ENCODE data around the gene RCCD1. TPM values are rescaled to one million over a fixed set of nuclear protein-coding genes. Genes with fewer than 3 reads are reported as not detected.

RCCD1 gene
- total RNA-seq, 2 donors from 2014 or later = 19.8 to 20.9 TPM

- no peaks in the 10 kb centered on the region for H3K27me3 Mint-ChIP-seq (ENCODE audit: insufficient read depth)
- Histone ChIP-seq H3K9me3 (ENCODE audit: control insufficient read depth, low read length) (no peaks in the 10 kb centered on the region), H3K27ac (ENCODE audit: low read depth, low read length) (no peak overlapping the region), H3K4me3 (ENCODE audit: low read length) (no peak overlapping the region), H3K4me1 (ENCODE audit: control insufficient read depth, insufficient read depth, low read length) (peaks cover 3% of the 10 kb centered on the region), H3K9ac (ENCODE audit: extremely low read depth, low read length, poor library complexity, severe bottlenecking) (no peak overlapping the region), H3K27me3 (ENCODE audit: control insufficient read depth, insufficient read depth, low read length, poor library complexity, severe bottlenecking) (no peaks in the 10 kb centered on the region), H3K36me3 (ENCODE audit: control insufficient read depth, insufficient read depth, low read length) (peaks cover 19% of the 10 kb centered on the region)
- peaks cover 26% of the 10 kb centered on the region for H3K4me1 Mint-ChIP-seq
- peaks cover 10% of the 10 kb centered on the region for H3K36me3 Mint-ChIP-seq (ENCODE audit: low read depth)
- H3K27ac Mint-ChIP-seq = peak overlapping the region; percentile 6
- H3K4me3 Mint-ChIP-seq = no peak overlapping the region
- no peak for DNase-seq
- WGBS, 2 experiments (ENCODE audit: insufficient coverage in 1 of 2, insufficient read length in 1 of 2) = 86 to 89% methylated on average over 6 of the region's 6 CpGs
- TF ChIP-seq, protein P1, sequence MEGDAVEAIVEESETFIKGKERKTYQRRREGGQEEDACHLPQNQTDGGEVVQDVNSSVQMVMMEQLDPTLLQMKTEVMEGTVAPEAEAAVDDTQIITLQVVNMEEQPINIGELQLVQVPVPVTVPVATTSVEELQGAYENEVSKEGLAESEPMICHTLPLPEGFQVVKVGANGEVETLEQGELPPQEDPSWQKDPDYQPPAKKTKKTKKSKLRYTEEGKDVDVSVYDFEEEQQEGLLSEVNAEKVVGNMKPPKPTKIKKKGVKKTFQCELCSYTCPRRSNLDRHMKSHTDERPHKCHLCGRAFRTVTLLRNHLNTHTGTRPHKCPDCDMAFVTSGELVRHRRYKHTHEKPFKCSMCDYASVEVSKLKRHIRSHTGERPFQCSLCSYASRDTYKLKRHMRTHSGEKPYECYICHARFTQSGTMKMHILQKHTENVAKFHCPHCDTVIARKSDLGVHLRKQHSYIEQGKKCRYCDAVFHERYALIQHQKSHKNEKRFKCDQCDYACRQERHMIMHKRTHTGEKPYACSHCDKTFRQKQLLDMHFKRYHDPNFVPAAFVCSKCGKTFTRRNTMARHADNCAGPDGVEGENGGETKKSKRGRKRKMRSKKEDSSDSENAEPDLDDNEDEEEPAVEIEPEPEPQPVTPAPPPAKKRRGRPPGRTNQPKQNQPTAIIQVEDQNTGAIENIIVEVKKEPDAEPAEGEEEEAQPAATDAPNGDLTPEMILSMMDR (conservative IDR thresholded peaks at IDR 0.05) = no peak
- no peaks in the 10 kb centered on the region for H3K9me3 Mint-ChIP-seq
Measured at GRCh38 chr15:90988296-90988695, 33.6 kb downstream of the RCCD1 start.

DNA sequence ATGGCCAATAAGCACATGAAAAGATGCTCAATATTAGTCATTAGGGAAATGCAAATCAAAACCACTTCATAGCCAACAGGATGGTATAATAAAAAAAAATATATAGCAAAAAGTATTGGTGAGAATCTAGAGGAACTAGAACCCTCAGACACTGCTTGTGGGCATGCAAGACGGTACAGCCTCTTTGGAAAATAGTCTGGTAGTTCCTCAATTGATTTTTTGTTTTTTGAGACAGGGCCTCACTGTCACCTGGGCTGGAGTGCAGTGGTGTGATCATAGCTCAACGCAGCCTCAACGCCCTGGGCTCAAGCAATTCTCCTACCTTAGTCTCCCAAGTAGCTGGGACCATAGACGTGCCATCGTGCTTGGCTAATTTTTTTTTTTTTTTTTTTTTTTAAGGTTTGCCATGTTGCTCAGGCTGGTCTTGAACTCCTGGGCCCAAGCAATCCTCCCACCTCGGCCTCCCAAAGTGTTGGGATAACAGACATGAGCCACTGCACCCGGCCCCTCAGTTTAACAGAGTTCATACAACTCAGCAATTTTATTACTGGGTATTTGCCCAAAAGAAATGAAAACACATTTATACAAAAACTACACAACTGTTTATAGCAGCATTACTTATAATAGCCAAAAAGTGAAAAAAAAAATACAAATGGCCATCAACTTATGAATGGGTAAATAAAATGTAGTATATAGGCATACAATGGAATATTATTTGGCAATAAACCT, 34.5 kb downstream of the RCCD1 start:
- Histone ChIP-seq H3K27me3 (ENCODE audit: control insufficient read depth, insufficient read depth, low read length, poor library complexity, severe bottlenecking) (no peaks in the 10 kb centered on the region), H3K9me3 (ENCODE audit: control insufficient read depth, low read length) (no peaks in the 10 kb centered on the region), H3K4me1 (ENCODE audit: control insufficient read depth, insufficient read depth, low read length) (peaks cover 3% of the 10 kb centered on the region), H3K27ac (ENCODE audit: low read depth, low read length) (no peak overlapping the region), H3K9ac (ENCODE audit: extremely low read depth, low read length, poor library complexity, severe bottlenecking) (no peak overlapping the region), H3K4me3 (ENCODE audit: low read length) (no peak overlapping the region), H3K36me3 (ENCODE audit: control insufficient read depth, insufficient read depth, low read length) (peaks cover 9% of the 10 kb centered on the region)
- Mint-ChIP-seq H3K4me3 (no peak overlapping the region), H3K27ac (no peak overlapping the region), H3K27me3 (ENCODE audit: insufficient read depth) (no peaks in the 10 kb centered on the region), H3K9me3 (peaks cover under 1% of the 10 kb centered on the region), H3K4me1 (peaks cover 23% of the 10 kb centered on the region), H3K36me3 (ENCODE audit: low read depth) (peaks cover 4% of the 10 kb centered on the region)
- TF ChIP-seq, protein P1 (conservative IDR thresholded peaks at IDR 0.05) = no peak
- DNase-seq = no peak
- WGBS, 2 experiments (ENCODE audit: insufficient coverage in 1 of 2, insufficient read length in 1 of 2) = 93 to 95% methylated on average over 6 to 7 of the region's 7 CpGs

GRCh38 chr15:90990446-90990845, 35.8 kb downstream of the RCCD1 start:
- H3K27ac Mint-ChIP-seq = no peak overlapping the region
- TF ChIP-seq, protein P1 (conservative IDR thresholded peaks at IDR 0.05) = no peak
- H3K36me3 Mint-ChIP-seq (ENCODE audit: low read depth) = peaks cover 2% of the 10 kb centered on the region
- H3K9me3 Mint-ChIP-seq = peaks cover 2% of the 10 kb centered on the region
- peaks cover 25% of the 10 kb centered on the region for H3K4me1 Mint-ChIP-seq
- Histone ChIP-seq H3K36me3 (ENCODE audit: control insufficient read depth, insufficient read depth, low read length) (peaks cover 5% of the 10 kb centered on the region), H3K4me1 (ENCODE audit: control insufficient read depth, insufficient read depth, low read length) (peaks cover 3% of the 10 kb centered on the region), H3K9me3 (ENCODE audit: control insufficient read depth, low read length) (no peaks in the 10 kb centered on the region), H3K4me3 (ENCODE audit: low read length) (no peak overlapping the region), H3K27ac (ENCODE audit: low read depth, low read length) (no peak overlapping the region), H3K27me3 (ENCODE audit: control insufficient read depth, insufficient read depth, low read length, poor library complexity, severe bottlenecking) (no peaks in the 10 kb centered on the region), H3K9ac (ENCODE audit: extremely low read depth, low read length, poor library complexity, severe bottlenecking) (no peak overlapping the region)
- no peak overlapping the region for H3K4me3 Mint-ChIP-seq
- no peak for DNase-seq
- WGBS, 2 experiments (ENCODE audit: insufficient coverage in 1 of 2, insufficient read length in 1 of 2) = 98 to 100% methylated on average over 4 of the region's 4 CpGs
- no peaks in the 10 kb centered on the region for H3K27me3 Mint-ChIP-seq (ENCODE audit: insufficient read depth)
